Stimulated activated CD8-positive, alpha-beta memory T cell treated with anti-CD3 and anti-CD28 coated beads, Interleukin-7, amount 100 ng/mL, for 48 hours (primary cell): ENCODE results near the gene ARHGAP23.
"Not testable (repeated sequence)": the region's sequence is repeated elsewhere in the genome, so short reads cannot be mapped to it uniquely, and the experiment has no call there.

ENCODE experiments used
- DNase-seq, 2 donors: peaks; one replicate each; pipeline ENCODE4 v3.0.0-alpha.2; 2020; ENCODE audit warnings: low read depth in 1 of 2; ENCODE audit errors: extremely low read depth in 1 of 2

ARHGAP23 gene

GRCh38 chr17:38460716-38461630 is 32.7 kb downstream of the ARHGAP23 start:
- DNase-seq, result no peak

DNA sequence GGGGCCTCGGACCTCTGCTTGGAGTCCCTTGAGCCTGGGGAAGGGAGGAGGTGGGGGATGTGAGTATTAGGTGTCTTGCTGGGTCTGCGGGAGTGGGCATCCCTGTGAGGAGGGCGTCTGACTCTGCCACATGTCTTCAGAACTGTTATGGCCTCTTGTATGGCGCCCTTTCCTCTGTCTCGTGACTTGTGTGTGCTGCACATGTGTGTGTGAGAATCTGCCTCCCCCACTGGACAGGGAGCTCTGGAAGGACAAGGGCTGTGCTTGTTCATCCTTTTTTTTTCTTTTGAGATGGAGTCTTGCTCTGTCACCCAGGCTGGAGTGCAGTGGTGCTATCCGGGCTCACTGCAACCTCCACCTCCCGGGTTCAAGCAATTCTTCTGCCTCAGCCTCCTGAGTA is 33.4 kb downstream of the ARHGAP23 start:
- no peak for DNase-seq

- DNase-seq, result no peak
Measured at GRCh38 chr17:38463451-38463858, 35.2 kb downstream of the ARHGAP23 start.

- no peak for DNase-seq
Measured at GRCh38 chr17:38464251-38464722, 36.0 kb downstream of the ARHGAP23 start.

- no peak for DNase-seq
Measured at GRCh38 chr17:38464723-38465390, 36.6 kb downstream of the ARHGAP23 start.

DNA sequence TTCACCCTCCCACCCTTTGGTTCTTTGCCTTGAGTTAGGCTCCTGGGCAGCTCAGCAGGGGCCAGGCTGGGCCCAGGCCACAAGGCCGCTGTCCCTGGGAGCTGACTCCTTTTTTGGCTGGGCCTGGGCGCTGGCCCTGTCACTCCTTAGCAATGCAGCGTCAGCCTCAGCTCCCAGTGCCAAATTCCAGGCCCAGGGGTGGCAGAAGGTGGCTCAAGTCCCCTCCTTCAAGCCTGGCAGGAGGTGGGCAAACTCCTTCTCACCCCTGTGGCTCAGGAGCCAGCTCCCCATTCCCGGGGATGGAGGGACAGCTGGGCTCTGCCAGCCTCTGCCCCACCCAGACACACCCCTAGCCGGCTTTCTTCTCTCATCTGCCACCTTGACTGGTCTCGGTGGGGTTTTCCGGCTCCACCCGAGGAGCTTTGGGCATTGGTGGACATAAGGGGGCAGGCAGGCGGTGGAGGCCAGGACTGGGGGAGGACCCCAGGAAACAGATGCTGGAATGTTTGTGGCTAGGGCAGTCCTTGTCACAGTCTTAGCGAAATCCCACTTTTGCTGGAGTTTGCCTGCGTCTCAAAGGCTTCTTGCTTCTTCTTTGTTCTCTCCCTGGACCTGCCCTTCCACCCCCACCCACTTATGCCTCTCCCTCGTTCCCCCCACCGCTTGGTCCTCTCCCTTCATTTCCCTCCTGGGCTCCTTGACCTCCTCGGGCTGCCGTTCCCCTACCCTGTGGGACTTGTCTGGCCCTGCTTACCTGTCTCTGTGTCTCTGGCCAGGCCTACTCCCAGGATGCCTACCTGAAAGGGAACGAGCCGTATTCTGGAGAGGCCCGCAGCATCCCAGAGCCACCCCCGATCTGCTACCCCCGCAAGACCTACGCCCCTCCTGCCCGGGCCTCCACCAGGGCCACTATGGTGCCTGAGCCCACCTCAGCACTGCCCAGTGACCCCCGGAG is 37.4 kb downstream of the ARHGAP23 start:
- no peak for DNase-seq

DNA sequence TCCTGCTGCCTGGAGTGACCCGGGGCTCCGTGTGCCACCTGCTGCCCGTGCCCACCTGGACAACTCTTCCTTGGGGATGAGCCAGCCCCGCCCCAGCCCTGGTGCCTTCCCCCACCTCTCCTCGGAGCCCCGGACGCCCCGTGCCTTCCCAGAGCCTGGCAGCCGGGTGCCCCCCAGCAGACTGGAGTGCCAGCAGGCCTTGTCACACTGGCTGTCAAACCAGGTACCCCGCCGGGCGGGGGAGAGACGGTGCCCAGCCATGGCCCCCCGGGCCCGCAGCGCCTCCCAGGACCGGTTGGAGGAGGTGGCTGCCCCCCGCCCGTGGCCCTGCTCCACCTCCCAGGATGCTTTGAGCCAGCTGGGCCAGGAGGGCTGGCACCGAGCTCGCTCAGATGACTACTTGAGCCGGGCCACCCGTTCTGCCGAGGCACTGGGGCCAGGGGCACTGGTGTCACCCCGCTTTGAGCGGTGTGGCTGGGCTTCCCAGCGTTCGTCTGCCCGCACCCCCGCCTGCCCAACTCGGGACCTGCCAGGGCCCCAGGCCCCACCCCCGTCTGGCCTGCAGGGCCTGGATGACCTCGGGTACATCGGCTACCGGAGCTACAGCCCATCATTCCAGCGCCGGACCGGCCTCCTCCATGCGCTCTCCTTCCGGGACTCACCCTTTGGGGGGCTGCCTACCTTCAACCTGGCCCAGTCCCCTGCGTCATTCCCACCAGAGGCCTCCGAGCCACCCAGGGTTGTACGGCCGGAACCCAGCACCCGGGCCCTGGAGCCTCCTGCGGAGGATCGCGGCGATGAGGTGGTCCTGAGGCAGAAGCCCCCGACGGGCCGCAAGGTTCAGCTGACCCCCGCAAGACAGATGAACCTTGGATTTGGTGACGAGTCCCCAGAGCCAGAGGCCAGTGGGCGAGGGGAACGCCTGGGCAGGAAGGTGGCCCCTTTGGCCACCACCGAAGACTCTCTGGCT is 38.4 kb downstream of the ARHGAP23 start:
- no peak for DNase-seq

DNA sequence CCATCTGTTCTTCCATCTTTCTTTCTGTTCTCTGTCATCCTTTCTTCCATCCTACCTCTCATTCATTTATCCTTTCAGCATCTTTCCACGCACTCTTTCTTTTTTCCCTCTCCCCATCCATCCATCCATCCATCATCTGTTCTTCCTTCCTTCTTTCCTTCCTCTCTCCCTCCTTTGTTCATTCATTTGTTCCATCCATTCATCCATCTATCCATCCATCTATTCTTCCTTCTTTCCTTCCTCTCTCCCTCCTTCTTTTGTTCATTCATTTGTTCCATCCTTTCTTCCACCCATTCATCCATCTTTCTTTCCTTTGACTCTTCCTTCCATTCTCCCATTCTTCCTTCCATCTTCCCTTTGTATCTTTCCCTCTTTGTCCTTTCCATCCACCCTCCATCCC is 39.2 kb downstream of the ARHGAP23 start:
- DNase-seq, result no peak

- no peak for DNase-seq
Measured at GRCh38 chr17:38469875-38470274, 41.6 kb downstream of the ARHGAP23 start.

DNA sequence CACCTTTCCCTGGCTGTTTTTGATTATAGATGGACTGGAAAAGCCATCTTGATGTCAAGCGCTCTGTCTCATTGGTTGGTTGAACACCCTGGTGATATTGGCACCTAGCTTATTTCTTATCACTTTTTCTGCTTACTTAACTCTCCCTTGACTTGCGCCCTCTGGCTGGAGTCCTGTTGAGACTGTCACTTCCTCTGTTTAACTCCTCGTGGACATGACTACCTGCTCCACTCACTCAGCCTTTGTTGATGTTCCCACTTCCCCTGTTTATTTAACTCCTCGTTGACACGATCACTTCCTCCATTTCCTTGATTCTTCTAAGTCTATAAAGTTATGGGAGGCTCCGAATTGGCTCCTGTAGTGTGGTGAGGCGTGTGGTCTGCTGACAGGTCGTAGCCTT is 43.0 kb downstream of the ARHGAP23 start:
- DNase-seq, result not testable (repeated sequence)

DNA sequence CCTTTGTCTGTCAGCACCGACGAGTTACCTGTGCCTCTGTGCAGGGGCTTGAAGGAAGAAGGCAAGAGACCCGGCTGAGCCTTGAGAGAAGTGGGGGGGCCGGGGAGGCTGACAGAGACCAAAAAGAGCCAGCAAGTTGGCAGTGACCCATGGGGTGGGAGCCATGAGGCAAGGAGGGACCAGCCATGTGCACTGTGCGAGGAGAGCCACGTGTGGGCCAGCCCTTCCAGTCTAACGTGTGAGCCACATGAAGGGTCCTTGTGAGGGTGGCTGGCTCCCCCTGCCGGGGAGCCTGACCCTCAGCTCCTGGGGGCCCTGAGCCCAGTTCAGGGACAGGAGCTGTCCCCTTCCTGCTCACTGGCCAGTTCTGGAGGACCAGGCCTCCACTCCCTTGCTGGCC is 46.4 kb downstream of the ARHGAP23 start:
- DNase-seq, result not testable (repeated sequence)

DNA sequence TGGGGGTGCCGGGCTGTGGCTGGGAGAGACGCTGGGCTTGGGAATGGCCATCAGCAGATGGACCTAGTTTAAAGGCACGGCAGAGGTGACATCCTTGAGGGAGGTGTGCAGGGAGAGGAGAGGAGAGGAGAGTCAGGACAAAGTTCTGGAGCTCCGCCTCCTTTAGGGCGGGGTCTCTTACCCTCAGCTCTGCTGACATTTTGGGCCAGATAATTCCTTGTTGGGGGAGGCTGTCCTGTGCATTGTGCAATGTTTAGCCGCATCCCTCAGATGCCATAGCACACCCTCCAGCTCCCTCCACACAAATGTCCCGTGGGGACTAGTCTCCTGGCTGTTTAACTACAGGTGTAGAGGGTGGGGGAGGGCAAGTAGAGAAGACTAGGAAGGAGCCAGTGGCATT is 48.3 kb downstream of the ARHGAP23 start:
- DNase-seq, result no peak

GRCh38 chr17:38477417-38477816 is 49.2 kb downstream of the ARHGAP23 start:
- not testable (repeated sequence) for DNase-seq

DNA sequence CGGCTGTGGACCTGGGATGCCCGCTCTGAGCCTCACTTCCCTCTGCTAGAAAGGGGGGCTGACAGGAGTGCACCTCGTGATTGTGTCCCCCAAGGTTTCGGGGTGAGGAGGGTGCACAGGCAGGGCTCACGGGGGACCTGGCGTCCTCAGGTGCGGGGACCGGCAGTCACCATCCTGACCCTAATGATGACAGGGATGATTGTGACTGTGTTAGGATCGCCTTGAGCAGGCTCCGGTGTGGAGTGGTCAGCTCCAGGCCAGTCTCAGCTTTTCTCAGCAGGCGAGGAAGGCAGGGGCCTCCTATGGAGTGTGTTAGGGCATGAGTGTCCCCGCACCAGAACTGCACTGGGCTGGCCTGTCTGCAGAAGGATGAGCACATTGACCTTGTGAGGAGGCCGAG is 49.7 kb downstream of the ARHGAP23 start:
- not testable (repeated sequence) for DNase-seq

DNA sequence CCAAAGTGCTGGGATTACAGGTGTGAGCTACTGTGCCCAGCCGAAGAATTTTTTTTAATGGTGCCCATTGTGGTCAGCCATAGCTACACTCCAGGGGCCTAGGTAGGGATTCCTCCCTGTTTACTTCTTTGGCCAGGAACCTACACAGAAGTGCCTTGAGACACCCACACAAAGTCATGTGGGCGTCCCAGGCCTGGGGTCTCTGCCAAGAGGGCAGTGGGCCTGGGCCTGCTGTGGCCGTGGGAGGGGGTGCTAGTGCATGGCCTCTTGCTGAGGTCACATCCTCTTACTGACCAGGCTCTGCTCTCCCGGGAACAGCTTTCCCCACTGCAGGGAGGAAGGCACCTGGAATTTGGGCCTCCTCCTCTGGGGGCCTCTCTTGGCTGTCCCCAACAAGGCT is 50.4 kb downstream of the ARHGAP23 start:
- not testable (repeated sequence) for DNase-seq

- DNase-seq, result not testable (repeated sequence)
Measured at GRCh38 chr17:38482039-38482699, 53.9 kb downstream of the ARHGAP23 start.

- not testable (repeated sequence) for DNase-seq
Measured at GRCh38 chr17:38482700-38483043, 54.4 kb downstream of the ARHGAP23 start.

- peak; percentile 18 to 37 for DNase-seq
Measured at GRCh38 chr17:38484242-38485145, 56.2 kb downstream of the ARHGAP23 start.
